Fibroblast of gingiva (primary cell): ENCODE results near the gene KIF13A.
A peak's percentile ranks its signal among the peaks of the same experiment; 100 is the strongest.
"Not testable (repeated sequence)": the region's sequence is repeated elsewhere in the genome, so short reads cannot be mapped to it uniquely, and the experiment has no call there.

ENCODE experiments used
- DNase-seq: peaks from one replicate; pipeline ENCODE4 v3.0.0-alpha.2; 2011; ENCODE audit warnings: low read depth

KIF13A gene

GRCh38 chr6:17900011-17900410 is 87.4 kb downstream of the KIF13A start:
- no peak for DNase-seq

- DNase-seq, result no peak
These were observed 87.9 kb downstream of the KIF13A start for GRCh38 chr6:17899491-17899890.

- no peak for DNase-seq
These were observed 89.8 kb downstream of the KIF13A start for GRCh38 chr6:17897681-17898080.

- no peak for DNase-seq
These were observed 92.5 kb downstream of the KIF13A start for GRCh38 chr6:17894905-17895304.

- no peak for DNase-seq
These were observed 93.2 kb downstream of the KIF13A start for GRCh38 chr6:17894191-17894590.

GRCh38 chr6:17892097-17892686 is 95.2 kb downstream of the KIF13A start:
- no peak for DNase-seq

- no peak for DNase-seq
These were observed 97.1 kb downstream of the KIF13A start for GRCh38 chr6:17890309-17890708.

GRCh38 chr6:17889777-17890176 is 97.7 kb downstream of the KIF13A start:
- not testable (repeated sequence) for DNase-seq

GRCh38 chr6:17886891-17887290 is 100.5 kb downstream of the KIF13A start:
- peak; percentile 73 for DNase-seq

GRCh38 chr6:17885889-17886576 is 101.4 kb downstream of the KIF13A start:
- DNase-seq, result no peak

GRCh38 chr6:17884498-17885478 is 102.6 kb downstream of the KIF13A start:
- DNase-seq, result no peak

GRCh38 chr6:17883665-17884497 is 103.6 kb downstream of the KIF13A start:
- DNase-seq, result no peak

GRCh38 chr6:17881085-17881858 is 106.2 kb downstream of the KIF13A start:
- no peak for DNase-seq

GRCh38 chr6:17879184-17879583 is 108.3 kb downstream of the KIF13A start:
- DNase-seq, result peak; percentile 50

- no peak for DNase-seq
These were observed 108.7 kb downstream of the KIF13A start for GRCh38 chr6:17878734-17879133.

- no peak for DNase-seq
These were observed 109.5 kb downstream of the KIF13A start for GRCh38 chr6:17877895-17878440.

- peak; percentile 62 for DNase-seq
These were observed 110.1 kb downstream of the KIF13A start for GRCh38 chr6:17877196-17877894.

GRCh38 chr6:17874753-17875152 is 112.7 kb downstream of the KIF13A start:
- DNase-seq, result no peak

GRCh38 chr6:17872908-17873307 is 114.5 kb downstream of the KIF13A start:
- DNase-seq, result no peak

- DNase-seq, result no peak
These were observed 115.6 kb downstream of the KIF13A start for GRCh38 chr6:17871836-17872235.
